HG02943 (cell line): ENCODE measurements around the gene GRID1.
"Not testable (repeated sequence)": the region's sequence is repeated elsewhere in the genome, so short reads cannot be mapped to it uniquely, and the experiment has no call there.

Source experiments
- ATAC-seq: cut with Tn5 transposase; IDR thresholded peaks from one replicate; pipeline ENCODE4 v1.9.1; 2021; ENCODE audit warnings: mild to moderate bottlenecking, low read depth, moderate library complexity; ENCODE audit not compliant: unreplicated experiment

The GRID1 gene

GRCh38 chr10:86036544-86036831 is 330.1 kb downstream of the GRID1 start:
- ATAC-seq = no peak

- ATAC-seq = no peak
Measured at GRCh38 chr10:86035791-86036543, 330.6 kb downstream of the GRID1 start.

- ATAC-seq = no peak
Measured at GRCh38 chr10:86034710-86035109, 331.9 kb downstream of the GRID1 start.

GRCh38 chr10:86033581-86033980 is 333.0 kb downstream of the GRID1 start:
- ATAC-seq = no peak

GRCh38 chr10:86032087-86032486 is 334.5 kb downstream of the GRID1 start:
- not testable (repeated sequence) for ATAC-seq

- ATAC-seq = no peak
Measured at GRCh38 chr10:86030312-86030711, 336.3 kb downstream of the GRID1 start.

GRCh38 chr10:86027346-86027745 is 339.2 kb downstream of the GRID1 start:
- no peak for ATAC-seq

GRCh38 chr10:86025509-86025908 is 341.1 kb downstream of the GRID1 start:
- ATAC-seq = no peak

- ATAC-seq = no peak
Measured at GRCh38 chr10:86024281-86025041, 342.1 kb downstream of the GRID1 start.

- no peak for ATAC-seq
Measured at GRCh38 chr10:86023931-86024280, 342.7 kb downstream of the GRID1 start.

- no peak for ATAC-seq
Measured at GRCh38 chr10:86023336-86023735, 343.3 kb downstream of the GRID1 start.

- ATAC-seq = no peak
Measured at GRCh38 chr10:86022906-86023305, 343.7 kb downstream of the GRID1 start.

GRCh38 chr10:86020134-86020533 is 346.5 kb downstream of the GRID1 start:
- no peak for ATAC-seq

- no peak for ATAC-seq
Measured at GRCh38 chr10:86019141-86019540, 347.5 kb downstream of the GRID1 start.

GRCh38 chr10:86018735-86019058 is 347.9 kb downstream of the GRID1 start:
- ATAC-seq = peak; percentile 17

GRCh38 chr10:86017841-86018734 is 348.5 kb downstream of the GRID1 start:
- peak; percentile 67 for ATAC-seq

GRCh38 chr10:86013568-86013967 is 353.0 kb downstream of the GRID1 start:
- no peak for ATAC-seq

- ATAC-seq = no peak
Measured at GRCh38 chr10:86007171-86007570, 359.4 kb downstream of the GRID1 start.

GRCh38 chr10:86004337-86004736 is 362.3 kb downstream of the GRID1 start:
- ATAC-seq = no peak

GRCh38 chr10:86003201-86003621 is 363.4 kb downstream of the GRID1 start:
- ATAC-seq = no peak

- no peak for ATAC-seq
Measured at GRCh38 chr10:86001521-86001920, 365.1 kb downstream of the GRID1 start.
